ENCODE data around the gene TNFRSF25.

- TF ChIP-seq CTCF (IDR thresholded peaks at IDR 0.05; ENCODE audit: insufficient read depth, low read length) (no peak), SPI1 (IDR thresholded peaks at IDR 0.05; ENCODE audit: borderline replicate concordance, low read depth) (no peak), POLR2AphosphoS5 (IDR thresholded peaks at IDR 0.05; ENCODE audit: low read depth) (no peak), REST (IDR thresholded peaks at IDR 0.05; ENCODE audit: insufficient replicate concordance, low read depth) (no peak)
These were observed 15.0 kb downstream of the TNFRSF25 start for GRCh38 chr1:6450943-6451373.

All from HL-60 (cell line).